ENCODE data around the gene KIRREL3.
"Not testable (repeated sequence)": the region's sequence is repeated elsewhere in the genome, so short reads cannot be mapped to it uniquely, and the experiment has no call there.

KIRREL3 gene

GRCh38 chr11:126391286-126391954 is 609.1 kb downstream of the KIRREL3 start:
- DNase-seq, result no peak

- peak; percentile 47 for DNase-seq
These were observed 610.2 kb downstream of the KIRREL3 start for GRCh38 chr11:126390272-126390867.

- peak; percentile 15 for DNase-seq
These were observed 612.7 kb downstream of the KIRREL3 start for GRCh38 chr11:126387857-126388256.

GRCh38 chr11:126386729-126387071 is 613.9 kb downstream of the KIRREL3 start:
- not testable (repeated sequence) for DNase-seq

GRCh38 chr11:126385991-126386728 is 614.4 kb downstream of the KIRREL3 start:
- DNase-seq, result no peak

- DNase-seq, result no peak
These were observed 616.0 kb downstream of the KIRREL3 start for GRCh38 chr11:126384449-126385070.

- DNase-seq, result no peak
These were observed 616.9 kb downstream of the KIRREL3 start for GRCh38 chr11:126383339-126384335.

- DNase-seq, result not testable (repeated sequence)
These were observed 617.9 kb downstream of the KIRREL3 start for GRCh38 chr11:126382641-126383040.

GRCh38 chr11:126381960-126382359 is 618.6 kb downstream of the KIRREL3 start:
- DNase-seq, result not testable (repeated sequence)

- DNase-seq, result no peak
These were observed 619.7 kb downstream of the KIRREL3 start for GRCh38 chr11:126380909-126381308.

GRCh38 chr11:126378763-126379162 is 621.8 kb downstream of the KIRREL3 start:
- no peak for DNase-seq

GRCh38 chr11:126375726-126376125 is 624.8 kb downstream of the KIRREL3 start:
- no peak for DNase-seq

- DNase-seq, result not testable (repeated sequence)
These were observed 625.8 kb downstream of the KIRREL3 start for GRCh38 chr11:126374562-126375300.

GRCh38 chr11:126373389-126374066 is 627.0 kb downstream of the KIRREL3 start:
- not testable (repeated sequence) for DNase-seq
